ENCODE measurements around the gene NPAS1. TPM values are rescaled to one million over a fixed set of nuclear protein-coding genes. Genes with fewer than 3 reads are reported as not detected.

Gene NPAS1
- total and polyA plus RNA-seq, 10 donors: 0.85 to 6.3 (median 2.4) TPM

DNA sequence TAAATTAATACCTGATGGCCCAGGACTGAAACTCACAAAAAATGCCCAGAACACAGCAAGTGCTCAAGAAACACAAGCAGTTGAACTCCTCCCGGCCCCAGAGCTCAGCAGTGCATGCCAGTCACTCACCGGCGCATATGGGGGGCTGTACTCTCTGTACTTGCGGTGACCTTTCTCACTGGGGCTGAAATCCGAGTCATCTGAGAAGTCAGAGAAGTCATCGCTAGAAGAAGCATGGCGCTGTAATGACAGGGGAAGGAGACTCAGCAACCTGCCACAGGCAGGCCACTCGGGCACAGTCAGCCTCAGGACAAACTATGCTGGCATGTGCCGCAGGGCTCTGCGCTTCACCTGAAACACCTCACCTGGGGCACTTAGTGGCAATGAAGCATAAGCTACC lies 74.2 kb downstream of the NPAS1 start:
- peak; percentile 82 for DNase-seq
- no peaks in the 10 kb centered on the region for H3K9me3 ChIP-seq
- peaks cover 16 to 71% (median 49%) of the 10 kb centered on the region in 6 donors for H3K4me1 ChIP-seq
- intact Hi-C loops (cut with DNase I; ENCODE audit: low total_unique reads): no loop called here
- no peak for TF ChIP-seq POLR2A (IDR thresholded peaks at IDR 0.05)
- TF ChIP-seq POLR2AphosphoS5 (IDR thresholded peaks at IDR 0.05): peak in 2 of 3 donors; percentile 12 to 37
- TF ChIP-seq, protein P1, sequence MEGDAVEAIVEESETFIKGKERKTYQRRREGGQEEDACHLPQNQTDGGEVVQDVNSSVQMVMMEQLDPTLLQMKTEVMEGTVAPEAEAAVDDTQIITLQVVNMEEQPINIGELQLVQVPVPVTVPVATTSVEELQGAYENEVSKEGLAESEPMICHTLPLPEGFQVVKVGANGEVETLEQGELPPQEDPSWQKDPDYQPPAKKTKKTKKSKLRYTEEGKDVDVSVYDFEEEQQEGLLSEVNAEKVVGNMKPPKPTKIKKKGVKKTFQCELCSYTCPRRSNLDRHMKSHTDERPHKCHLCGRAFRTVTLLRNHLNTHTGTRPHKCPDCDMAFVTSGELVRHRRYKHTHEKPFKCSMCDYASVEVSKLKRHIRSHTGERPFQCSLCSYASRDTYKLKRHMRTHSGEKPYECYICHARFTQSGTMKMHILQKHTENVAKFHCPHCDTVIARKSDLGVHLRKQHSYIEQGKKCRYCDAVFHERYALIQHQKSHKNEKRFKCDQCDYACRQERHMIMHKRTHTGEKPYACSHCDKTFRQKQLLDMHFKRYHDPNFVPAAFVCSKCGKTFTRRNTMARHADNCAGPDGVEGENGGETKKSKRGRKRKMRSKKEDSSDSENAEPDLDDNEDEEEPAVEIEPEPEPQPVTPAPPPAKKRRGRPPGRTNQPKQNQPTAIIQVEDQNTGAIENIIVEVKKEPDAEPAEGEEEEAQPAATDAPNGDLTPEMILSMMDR (IDR thresholded peaks at IDR 0.05 in 8 of 11, conservative IDR thresholded peaks at IDR 0.05 in 3 of 11): no peak
- H3K4me3 ChIP-seq: no peak overlapping the region
- WGBS, 5 donors: 78 to 94% (median 85%) methylated on average over 6 to 10 of the region's 10 CpGs
- H3K36me3 ChIP-seq: peaks cover 0 to 89% (median 55%) of the 10 kb centered on the region in 6 donors
- no peaks in the 10 kb centered on the region for H3K27me3 ChIP-seq (replicated peaks in 1 of 7)
- H3K27ac ChIP-seq: peak overlapping the region; percentile 66 to 88 (median 82)

DNA sequence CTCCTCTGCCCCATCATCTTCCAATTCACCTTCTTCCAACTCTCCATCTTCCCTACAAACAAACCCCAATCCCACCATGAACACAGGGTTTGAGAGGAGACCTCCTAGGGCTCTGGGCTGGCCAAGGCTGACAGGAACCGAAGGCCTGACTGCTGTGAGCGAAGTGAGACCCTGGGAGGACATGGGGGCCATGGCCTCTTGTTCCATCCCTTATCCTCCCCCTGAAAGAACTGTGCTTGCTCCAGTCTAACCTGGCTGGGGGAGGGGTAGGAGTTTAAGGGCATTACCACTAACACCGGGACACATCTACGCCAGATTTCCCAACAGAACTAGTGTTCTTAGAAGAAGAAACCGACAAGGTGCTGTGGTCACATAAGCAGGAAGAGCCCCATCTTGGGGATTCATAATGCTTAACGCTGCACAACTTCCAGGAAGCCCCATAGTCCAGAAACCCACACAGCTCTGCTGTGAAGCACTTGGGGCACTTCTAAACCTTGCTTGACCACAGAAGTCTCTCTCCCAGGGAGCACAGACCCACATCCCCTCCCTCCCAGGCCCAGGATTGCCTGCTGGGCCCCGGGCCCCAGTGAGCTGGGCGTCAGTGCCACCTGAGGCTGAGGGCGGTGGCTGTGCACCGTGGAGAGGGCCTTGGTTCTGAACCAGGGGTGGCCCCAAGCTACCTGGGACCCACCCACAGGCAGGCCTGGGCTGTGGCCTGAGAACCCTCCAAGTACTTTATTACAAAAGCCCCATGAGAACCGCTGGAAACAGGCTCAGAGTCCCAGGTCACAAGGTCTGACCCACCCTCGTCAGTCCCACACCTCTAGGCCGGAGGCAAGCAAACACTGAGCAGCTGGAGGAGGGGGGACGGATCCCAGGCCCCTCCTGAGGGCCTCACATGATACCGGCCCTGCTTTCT lies 75.2 kb downstream of the NPAS1 start:
- WGBS, 5 donors: 46 to 65% (median 52%) methylated on average over 11 to 15 of the region's 15 CpGs
- Histone ChIP-seq H3K4me1 (peaks cover 16 to 80% (median 53%) of the 10 kb centered on the region in 6 donors), H3K4me3 (peak overlapping the region in 1 of 8 donors; percentile 14), H3K27ac (peak overlapping the region; percentile 66 to 88 (median 82)), H3K36me3 (peaks cover 0 to 80% (median 46%) of the 10 kb centered on the region in 6 donors), H3K27me3 (replicated peaks in 1 of 7) (no peaks in the 10 kb centered on the region), H3K9me3 (no peaks in the 10 kb centered on the region)
- peak in 1 of 3 donors; percentile 60 for TF ChIP-seq POLR2AphosphoS5 (IDR thresholded peaks at IDR 0.05)
- TF ChIP-seq POLR2A (IDR thresholded peaks at IDR 0.05): no peak
- TF ChIP-seq, protein P1 (IDR thresholded peaks at IDR 0.05 in 8 of 11, conservative IDR thresholded peaks at IDR 0.05 in 3 of 11): no peak
- intact Hi-C loops (cut with DNase I; ENCODE audit: low total_unique reads): no loop called here
- peak; percentile 81 for DNase-seq

Other genes with a start within 250 kb of the NPAS1 start
- gene SLC1A5, start 231.2 kb upstream of the NPAS1 start, total RNA-seq: 10 to 100 TPM; 45.1 to 62.8 (median 49.8) TPM
- 10 to 100 TPM; 13.2 to 29.5 (median 23.0) TPM for gene SLC1A5, start 231.2 kb upstream of the NPAS1 start, polyA plus RNA-seq
- gene AP2S1, start 169.0 kb upstream of the NPAS1 start, total RNA-seq: 100 to 1,000 TPM in 4 of 7 donors, 10 to 100 TPM in 3; 58.0 to 144 (median 116) TPM
- gene AP2S1, start 169.0 kb upstream of the NPAS1 start, polyA plus RNA-seq: 100 to 1,000 TPM in 2 of 3 donors, 10 to 100 TPM in 1; 69.3 to 145 (median 104) TPM
- 10 to 100 TPM; 26.0 to 49.4 (median 42.9) TPM for gene ARHGAP35, start 158.8 kb upstream of the NPAS1 start, total RNA-seq
- 10 to 100 TPM in 1 of 3 donors, 1 to 10 TPM in 2; 2.3 to 10.8 (median 3.0) TPM for gene ARHGAP35, start 158.8 kb upstream of the NPAS1 start, polyA plus RNA-seq
- gene TMEM160, start 28.8 kb downstream of the NPAS1 start, total RNA-seq: 10 to 100 TPM; 23.6 to 31.0 (median 26.3) TPM
- gene TMEM160, start 28.8 kb downstream of the NPAS1 start, polyA plus RNA-seq: 10 to 100 TPM in 2 of 3 donors, 1 to 10 TPM in 1; 7.4 to 20.5 (median 10.1) TPM
- gene ZC3H4, start 93.9 kb downstream of the NPAS1 start, total RNA-seq: 10 to 100 TPM; 26.8 to 68.7 (median 44.1) TPM
- 10 to 100 TPM in 1 of 3 donors, 1 to 10 TPM in 2; 6.0 to 14.2 (median 7.5) TPM for gene ZC3H4, start 93.9 kb downstream of the NPAS1 start, polyA plus RNA-seq
- 10 to 100 TPM; 42.7 to 72.4 (median 59.5) TPM for gene SAE1, start 111.0 kb downstream of the NPAS1 start, total RNA-seq
- 10 to 100 TPM; 28.1 to 53.3 (median 43.9) TPM for gene SAE1, start 111.0 kb downstream of the NPAS1 start, polyA plus RNA-seq
- gene BBC3, start 211.4 kb downstream of the NPAS1 start, total RNA-seq: 10 to 100 TPM in 6 of 7 donors, 1 to 10 TPM in 1; 6.3 to 17.0 (median 11.3) TPM
- gene BBC3, start 211.4 kb downstream of the NPAS1 start, polyA plus RNA-seq: 10 to 100 TPM in 1 of 3 donors, 1 to 10 TPM in 2; 7.1 to 12.6 (median 9.5) TPM
- gene CCDC9, start 236.7 kb downstream of the NPAS1 start, total RNA-seq: 10 to 100 TPM; 13.0 to 43.0 (median 32.6) TPM
- 10 to 100 TPM; 11.0 to 38.7 (median 15.9) TPM for gene CCDC9, start 236.7 kb downstream of the NPAS1 start, polyA plus RNA-seq